ENCODE data around the gene UNC5C. TPM values are rescaled to one million over a fixed set of nuclear protein-coding genes. Genes with fewer than 3 reads are reported as not detected.

UNC5C gene
- total RNA-seq, 1 donor from 2014 or later: 12.0 TPM

GRCh38 chr4:95124906-95125504 lies 423.8 kb downstream of the UNC5C start:
- H3K36me3 ChIP-seq: no peaks in the 10 kb centered on the region
- intact Hi-C loops (cut with DNase I): no loop called here
- H3K9me3 ChIP-seq: no peaks in the 10 kb centered on the region
- no peak for DNase-seq (ENCODE audit: extremely low spot score in 2 of 2)
- no peak overlapping the region for H3K4me3 ChIP-seq
- TF ChIP-seq POLR2AphosphoS5 (IDR thresholded peaks at IDR 0.05; ENCODE audit: insufficient read depth in 1 of 2, low read depth in 1 of 2) (no peak), POLR2A (IDR thresholded peaks at IDR 0.05) (no peak), CTCF (IDR thresholded peaks at IDR 0.05) (no peak)
- no peak overlapping the region for H3K27ac ChIP-seq
- H3K27me3 ChIP-seq: no peaks in the 10 kb centered on the region
- H3K4me1 ChIP-seq: no peaks in the 10 kb centered on the region

GRCh38 chr4:95122001-95122400 lies 426.8 kb downstream of the UNC5C start:
- H3K9me3 ChIP-seq: no peaks in the 10 kb centered on the region
- H3K4me3 ChIP-seq: no peak overlapping the region
- H3K4me1 ChIP-seq: no peaks in the 10 kb centered on the region
- H3K36me3 ChIP-seq: no peaks in the 10 kb centered on the region
- no peak for TF ChIP-seq POLR2A (IDR thresholded peaks at IDR 0.05)
- TF ChIP-seq POLR2AphosphoS5 (IDR thresholded peaks at IDR 0.05; ENCODE audit: insufficient read depth in 1 of 2, low read depth in 1 of 2): no peak
- no peak for TF ChIP-seq CTCF (IDR thresholded peaks at IDR 0.05)
- intact Hi-C loops (cut with DNase I): no loop called here
- DNase-seq (ENCODE audit: extremely low spot score in 2 of 2): no peak
- no peak overlapping the region for H3K27ac ChIP-seq
- no peaks in the 10 kb centered on the region for H3K27me3 ChIP-seq

GRCh38 chr4:95120456-95120855 lies 428.3 kb downstream of the UNC5C start:
- H3K4me1 ChIP-seq: no peaks in the 10 kb centered on the region
- no peaks in the 10 kb centered on the region for H3K9me3 ChIP-seq
- H3K36me3 ChIP-seq: no peaks in the 10 kb centered on the region
- no peak for DNase-seq (ENCODE audit: extremely low spot score in 2 of 2)
- intact Hi-C loops (cut with DNase I): no loop called here
- TF ChIP-seq CTCF (IDR thresholded peaks at IDR 0.05) (no peak), POLR2A (IDR thresholded peaks at IDR 0.05) (no peak), POLR2AphosphoS5 (IDR thresholded peaks at IDR 0.05; ENCODE audit: insufficient read depth in 1 of 2, low read depth in 1 of 2) (no peak)
- no peak overlapping the region for H3K4me3 ChIP-seq
- no peak overlapping the region for H3K27ac ChIP-seq
- no peaks in the 10 kb centered on the region for H3K27me3 ChIP-seq

- no peak overlapping the region for H3K4me3 ChIP-seq
- H3K36me3 ChIP-seq: no peaks in the 10 kb centered on the region
- intact Hi-C loops (cut with DNase I): no loop called here
- no peaks in the 10 kb centered on the region for H3K9me3 ChIP-seq
- TF ChIP-seq POLR2AphosphoS5 (IDR thresholded peaks at IDR 0.05; ENCODE audit: insufficient read depth in 1 of 2, low read depth in 1 of 2): no peak
- TF ChIP-seq POLR2A (IDR thresholded peaks at IDR 0.05): no peak
- no peak for TF ChIP-seq CTCF (IDR thresholded peaks at IDR 0.05)
- no peaks in the 10 kb centered on the region for H3K4me1 ChIP-seq
- H3K27me3 ChIP-seq: no peaks in the 10 kb centered on the region
- DNase-seq (ENCODE audit: extremely low spot score in 2 of 2): no peak
- H3K27ac ChIP-seq: no peak overlapping the region
Observed at GRCh38 chr4:95118497-95118896, 430.3 kb downstream of the UNC5C start.

GRCh38 chr4:95114521-95114920 lies 434.3 kb downstream of the UNC5C start:
- Histone ChIP-seq H3K27ac (no peak overlapping the region), H3K27me3 (no peaks in the 10 kb centered on the region), H3K4me1 (no peaks in the 10 kb centered on the region), H3K4me3 (no peak overlapping the region), H3K9me3 (no peaks in the 10 kb centered on the region), H3K36me3 (no peaks in the 10 kb centered on the region)
- no peak for TF ChIP-seq POLR2AphosphoS5 (IDR thresholded peaks at IDR 0.05; ENCODE audit: insufficient read depth in 1 of 2, low read depth in 1 of 2)
- TF ChIP-seq POLR2A (IDR thresholded peaks at IDR 0.05): no peak
- TF ChIP-seq CTCF (IDR thresholded peaks at IDR 0.05): no peak
- intact Hi-C loops (cut with DNase I): no loop called here
- DNase-seq (ENCODE audit: extremely low spot score in 2 of 2): no peak

All from vagina (tissue), 2 donors.